HFF-Myc (cell line): ENCODE measurements around the gene CDKL1.
"Not testable (repeated sequence)": the region's sequence is repeated elsewhere in the genome, so short reads cannot be mapped to it uniquely, and the experiment has no call there.

ENCODE experiments used
- DNase-seq: peaks from one replicate; pipeline ENCODE4 v3.0.0-alpha.2; 2011; ENCODE audit warnings: low read depth; ENCODE audit errors: extremely low read depth
- H3K4me3 ChIP-seq: replicated peaks from 2 replicates; pipeline ENCODE4 v1.5.1; 2011; ENCODE audit warnings: low read depth, mild to moderate bottlenecking, control low read depth, low read length
- TF ChIP-seq, protein P1 (sequence below): IDR thresholded peaks from 2 replicates; pipeline ENCODE4 v1.5.1; 2012; ENCODE audit warnings: mild to moderate bottlenecking, low read depth, low read length, control low read depth; ENCODE audit errors: missing control alignments

CDKL1 gene

DNA sequence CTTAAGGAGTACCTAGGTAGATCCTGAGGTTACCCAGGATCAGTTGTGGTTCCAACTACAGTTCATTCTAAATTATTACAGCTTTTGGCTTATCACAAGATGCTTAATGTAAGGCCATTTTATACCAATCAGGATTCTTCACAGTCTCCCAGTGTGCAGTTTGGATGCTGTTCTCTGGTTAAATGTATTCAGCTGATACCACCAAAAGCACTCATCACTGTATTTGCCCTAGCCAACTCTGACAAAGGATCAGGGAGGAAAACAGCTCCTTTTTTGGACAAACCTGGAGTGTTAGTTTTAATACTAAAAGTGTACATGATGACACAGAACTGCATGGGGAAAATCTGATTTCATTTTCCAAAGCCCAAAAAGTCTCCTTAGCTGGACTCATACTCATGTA is 65.1 kb downstream of the CDKL1 start:
- no peak for DNase-seq
- no peak overlapping the region for H3K4me3 ChIP-seq
- TF ChIP-seq, protein P1, sequence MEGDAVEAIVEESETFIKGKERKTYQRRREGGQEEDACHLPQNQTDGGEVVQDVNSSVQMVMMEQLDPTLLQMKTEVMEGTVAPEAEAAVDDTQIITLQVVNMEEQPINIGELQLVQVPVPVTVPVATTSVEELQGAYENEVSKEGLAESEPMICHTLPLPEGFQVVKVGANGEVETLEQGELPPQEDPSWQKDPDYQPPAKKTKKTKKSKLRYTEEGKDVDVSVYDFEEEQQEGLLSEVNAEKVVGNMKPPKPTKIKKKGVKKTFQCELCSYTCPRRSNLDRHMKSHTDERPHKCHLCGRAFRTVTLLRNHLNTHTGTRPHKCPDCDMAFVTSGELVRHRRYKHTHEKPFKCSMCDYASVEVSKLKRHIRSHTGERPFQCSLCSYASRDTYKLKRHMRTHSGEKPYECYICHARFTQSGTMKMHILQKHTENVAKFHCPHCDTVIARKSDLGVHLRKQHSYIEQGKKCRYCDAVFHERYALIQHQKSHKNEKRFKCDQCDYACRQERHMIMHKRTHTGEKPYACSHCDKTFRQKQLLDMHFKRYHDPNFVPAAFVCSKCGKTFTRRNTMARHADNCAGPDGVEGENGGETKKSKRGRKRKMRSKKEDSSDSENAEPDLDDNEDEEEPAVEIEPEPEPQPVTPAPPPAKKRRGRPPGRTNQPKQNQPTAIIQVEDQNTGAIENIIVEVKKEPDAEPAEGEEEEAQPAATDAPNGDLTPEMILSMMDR = no peak

DNA sequence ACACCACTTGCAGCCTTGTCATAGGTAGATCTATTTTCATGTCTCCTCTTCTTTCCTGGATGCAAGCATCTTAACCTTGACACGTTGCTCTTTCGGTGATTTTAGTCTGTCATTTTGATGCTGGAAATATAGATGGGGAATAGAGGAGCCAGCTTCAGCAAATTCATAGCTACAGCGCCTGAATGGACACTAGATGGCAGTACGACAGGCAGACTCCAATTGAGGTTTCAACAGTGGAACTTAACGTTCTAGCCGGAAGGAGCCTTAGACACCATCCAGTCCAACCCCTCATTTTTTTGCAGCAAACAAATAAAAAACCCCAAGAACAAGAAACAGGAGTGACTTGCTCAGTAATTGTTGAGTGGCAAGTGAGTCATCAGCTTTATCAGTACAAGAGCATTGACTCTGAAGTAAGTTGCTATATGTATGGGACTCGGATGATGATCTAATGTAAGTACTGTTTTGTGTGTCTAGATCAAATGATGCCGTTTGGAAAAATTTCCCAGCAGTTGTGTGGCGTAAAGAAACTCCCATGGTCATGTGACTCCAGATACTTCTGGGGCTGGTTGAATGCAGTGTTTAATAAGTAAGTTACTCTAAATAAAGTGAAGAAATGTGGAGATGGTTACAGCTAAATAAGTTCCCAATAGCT is 75.5 kb downstream of the CDKL1 start:
- TF ChIP-seq, protein P1 = peak; percentile 93
- H3K4me3 ChIP-seq = peak overlapping the region; percentile 20
- DNase-seq = peak; percentile 82

DNA sequence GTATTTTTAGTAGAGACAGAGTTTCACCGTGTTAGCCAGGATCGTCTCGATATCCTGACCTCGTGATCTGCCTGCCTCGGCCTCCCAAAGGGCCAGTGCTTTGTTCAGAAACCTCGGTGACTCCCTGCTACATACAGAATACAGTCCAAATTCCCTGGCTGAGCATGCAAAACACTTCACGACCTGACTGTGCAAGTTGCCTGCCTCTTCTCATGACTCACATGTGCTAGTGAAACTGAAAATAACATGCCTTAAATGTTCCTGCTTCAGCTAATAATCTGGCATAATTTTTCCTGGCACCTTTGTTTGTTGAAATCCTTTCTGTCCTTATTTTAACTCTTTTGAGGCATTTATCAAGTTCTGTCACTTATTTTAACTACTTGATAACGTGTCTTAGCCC is 76.4 kb downstream of the CDKL1 start:
- DNase-seq = no peak
- no peak overlapping the region for H3K4me3 ChIP-seq
- TF ChIP-seq, protein P1 = no peak

DNA sequence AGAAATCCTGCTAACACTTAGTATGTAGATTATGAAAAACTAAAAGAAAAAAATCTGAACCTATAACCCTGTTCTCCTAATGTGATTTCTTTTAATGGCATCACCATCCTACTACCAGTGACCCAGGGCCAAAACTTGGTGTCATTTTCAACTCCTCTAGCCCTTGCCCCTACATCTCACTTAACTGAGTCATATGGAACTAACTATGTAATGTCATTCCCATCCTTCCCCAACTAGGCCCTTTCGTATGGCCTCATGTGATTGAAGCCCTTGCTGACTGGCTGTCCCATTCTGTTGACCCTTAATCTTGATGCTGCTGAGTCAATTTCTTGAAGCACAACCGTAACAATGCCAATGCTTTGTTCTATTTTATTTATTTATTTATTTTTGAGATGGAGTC is 77.0 kb downstream of the CDKL1 start:
- H3K4me3 ChIP-seq = no peak overlapping the region
- no peak for DNase-seq
- TF ChIP-seq, protein P1 = no peak

DNA sequence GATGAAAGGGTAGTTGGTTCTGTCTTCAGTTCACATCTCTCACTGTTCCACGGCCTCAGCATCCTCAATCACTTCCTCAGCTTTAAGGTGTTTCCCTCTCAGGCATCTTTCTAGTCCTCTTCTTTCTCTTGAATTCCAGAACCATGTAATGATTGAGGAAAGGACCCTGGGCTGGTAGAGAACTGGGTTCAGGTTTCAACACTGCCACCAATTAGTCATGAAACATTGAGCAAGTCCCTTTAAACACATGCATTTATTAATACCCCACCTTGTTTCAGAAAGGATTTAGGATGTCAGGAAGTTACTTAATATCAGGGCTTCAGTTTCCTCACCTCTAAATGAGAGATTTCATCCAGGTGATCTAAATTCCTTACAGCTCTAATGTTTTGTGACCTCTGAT is 77.4 kb downstream of the CDKL1 start:
- TF ChIP-seq, protein P1 = no peak

DNA sequence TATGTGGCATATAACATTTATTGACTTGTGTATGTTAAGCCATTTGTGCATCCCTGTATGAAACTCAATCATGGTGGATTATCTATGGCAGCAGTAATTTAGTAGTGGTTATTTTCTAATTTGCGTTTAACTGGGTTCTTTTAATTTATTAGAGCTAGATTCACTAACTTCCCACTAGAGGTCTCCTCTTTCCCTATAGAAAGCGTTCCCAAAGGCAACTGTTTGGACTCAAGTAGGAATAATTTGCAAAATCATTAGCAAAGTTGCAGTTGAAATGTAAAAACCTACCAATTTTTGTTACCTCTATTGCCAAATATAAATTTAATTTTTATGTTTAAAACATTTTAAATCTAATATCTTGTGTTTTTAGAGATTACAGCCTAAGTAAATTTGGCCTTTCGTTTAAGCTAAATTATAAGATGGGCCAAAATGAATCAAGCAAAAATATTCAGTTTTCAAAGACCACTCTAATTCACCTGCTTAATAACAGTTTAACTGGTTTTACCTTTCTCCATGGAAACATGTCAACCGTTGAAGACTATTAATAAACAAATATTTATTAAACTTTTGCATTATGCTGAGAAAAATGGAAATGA is 78.6 kb downstream of the CDKL1 start:
- TF ChIP-seq, protein P1 = peak; percentile 55
- no peak overlapping the region for H3K4me3 ChIP-seq
- no peak for DNase-seq

More for the DNA sequence above, 77.4 kb downstream of the CDKL1 start:
- H3K4me3 ChIP-seq = no peak overlapping the region
- no peak for DNase-seq

DNA sequence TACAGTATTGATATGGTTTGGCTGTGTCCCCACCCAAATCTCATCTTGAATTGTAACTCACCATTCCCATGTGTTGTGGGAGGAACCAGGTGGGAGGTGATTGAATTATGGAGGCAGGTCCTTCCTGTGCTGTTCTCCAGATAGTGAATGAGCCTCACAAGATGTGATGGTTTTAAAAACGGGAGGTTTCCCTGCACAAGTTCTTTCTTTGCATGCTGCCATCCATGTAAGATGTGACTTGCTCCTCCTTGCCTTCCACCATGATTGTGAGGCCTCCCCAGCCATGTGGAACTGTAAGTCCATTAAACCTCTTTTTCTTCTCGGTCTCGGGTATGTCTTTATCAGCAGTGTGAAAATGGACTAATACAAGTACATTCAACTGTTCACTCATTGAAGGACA is 82.6 kb downstream of the CDKL1 start:
- H3K4me3 ChIP-seq, DNase-seq: not testable (repeated sequence)
